Measurements from ENCODE around the gene PSMG3.

Gene PSMG3

GRCh38 chr7:1580422-1581030, 10.7 kb upstream of the PSMG3 start:
- H3K9ac ChIP-seq, result no peak overlapping the region
- H4K20me1 ChIP-seq, result no peaks in the 10 kb centered on the region
- H3K9me3 ChIP-seq, result no peaks in the 10 kb centered on the region
- no peak overlapping the region for H3K4me3 ChIP-seq
- H3K4me2 ChIP-seq, result peak overlapping the region; percentile 51; the same call in 1 of the 2 replicates
- no peak for TF ChIP-seq Cebpa-rat (IDR thresholded peaks at IDR 0.05)
- no peaks in the 10 kb centered on the region for H3K27me3 ChIP-seq
- H3K4me1 ChIP-seq, result peaks cover 61% of the 10 kb centered on the region
- no peak overlapping the region for H3K27ac ChIP-seq
- no peaks in the 10 kb centered on the region for H3K36me3 ChIP-seq

- Histone ChIP-seq H3K4me2 (peak overlapping the region; percentile 51), H3K27ac (no peak overlapping the region), H3K4me1 (peaks cover 53% of the 10 kb centered on the region), H3K9me3 (no peaks in the 10 kb centered on the region), H3K27me3 (no peaks in the 10 kb centered on the region), H3K9ac (no peak overlapping the region), H3K36me3 (no peaks in the 10 kb centered on the region), H3K4me3 (no peak overlapping the region), H4K20me1 (no peaks in the 10 kb centered on the region)
- no peak for TF ChIP-seq Cebpa-rat (IDR thresholded peaks at IDR 0.05)
These were observed 9.9 kb upstream of the PSMG3 start for GRCh38 chr7:1579481-1580421.

- H3K36me3 ChIP-seq, result no peaks in the 10 kb centered on the region
- no peak for TF ChIP-seq Cebpa-rat (IDR thresholded peaks at IDR 0.05)
- no peaks in the 10 kb centered on the region for H4K20me1 ChIP-seq
- no peak overlapping the region for H3K4me2 ChIP-seq
- H3K27me3 ChIP-seq, result no peaks in the 10 kb centered on the region
- H3K27ac ChIP-seq, result no peak overlapping the region
- H3K9me3 ChIP-seq, result no peaks in the 10 kb centered on the region
- no peak overlapping the region for H3K4me3 ChIP-seq
- no peak overlapping the region for H3K9ac ChIP-seq
- peaks cover 44% of the 10 kb centered on the region for H3K4me1 ChIP-seq
These were observed 8.7 kb upstream of the PSMG3 start for GRCh38 chr7:1578513-1578912.

- no peaks in the 10 kb centered on the region for H3K9me3 ChIP-seq
- no peaks in the 10 kb centered on the region for H3K36me3 ChIP-seq
- no peak overlapping the region for H3K4me2 ChIP-seq
- no peaks in the 10 kb centered on the region for H4K20me1 ChIP-seq
- TF ChIP-seq Cebpa-rat (IDR thresholded peaks at IDR 0.05), result no peak
- no peak overlapping the region for H3K9ac ChIP-seq
- no peaks in the 10 kb centered on the region for H3K27me3 ChIP-seq
- H3K4me1 ChIP-seq, result peaks cover 43% of the 10 kb centered on the region
- H3K4me3 ChIP-seq, result no peak overlapping the region
- H3K27ac ChIP-seq, result no peak overlapping the region
These were observed 6.9 kb upstream of the PSMG3 start for GRCh38 chr7:1576521-1577253.

GRCh38 chr7:1575809-1576208, 6.0 kb upstream of the PSMG3 start:
- Histone ChIP-seq H3K9ac (no peak overlapping the region), H3K4me3 (no peak overlapping the region), H3K4me1 (peaks cover 43% of the 10 kb centered on the region), H4K20me1 (no peaks in the 10 kb centered on the region), H3K9me3 (no peaks in the 10 kb centered on the region), H3K36me3 (no peaks in the 10 kb centered on the region), H3K4me2 (no peak overlapping the region), H3K27me3 (no peaks in the 10 kb centered on the region), H3K27ac (no peak overlapping the region)
- no peak for TF ChIP-seq Cebpa-rat (IDR thresholded peaks at IDR 0.05)

- peaks cover 48% of the 10 kb centered on the region for H3K4me1 ChIP-seq
- peak overlapping the region; percentile 87; the same call in 1 of the 2 replicates for H3K4me2 ChIP-seq
These were observed 2.4 kb upstream of the PSMG3 start for GRCh38 chr7:1572111-1572822.

GRCh38 chr7:1569440-1569832, 396 bp downstream of the PSMG3 start:
- Histone ChIP-seq H3K4me1 (peaks cover 77% of the 10 kb centered on the region), H3K4me3 (peak overlapping the region; percentile 87), H3K4me2 (peak overlapping the region; percentile 87), H3K27me3 (no peaks in the 10 kb centered on the region), H3K9ac (peak overlapping the region; percentile 94), H3K36me3 (0 out of 2 replicates have a peak, but pooled peaks cover 4% of the 10 kb centered on the region), H3K9me3 (no peaks in the 10 kb centered on the region), H4K20me1 (no peaks in the 10 kb centered on the region), H3K27ac (peak overlapping the region; percentile 95)
- no peak for TF ChIP-seq Cebpa-rat (IDR thresholded peaks at IDR 0.05)

More at GRCh38 chr7:1572111-1572822, 2.4 kb upstream of the PSMG3 start:
- TF ChIP-seq Cebpa-rat (IDR thresholded peaks at IDR 0.05), result no peak
- Histone ChIP-seq H3K27me3 (no peaks in the 10 kb centered on the region), H3K9ac (no peak overlapping the region), H3K4me3 (no peak overlapping the region), H3K27ac (no peak overlapping the region), H3K9me3 (no peaks in the 10 kb centered on the region), H4K20me1 (no peaks in the 10 kb centered on the region), H3K36me3 (no peaks in the 10 kb centered on the region)

GRCh38 chr7:1569016-1569415, 816 bp downstream of the PSMG3 start:
- Histone ChIP-seq H3K9me3 (no peaks in the 10 kb centered on the region), H3K27me3 (no peaks in the 10 kb centered on the region), H4K20me1 (no peaks in the 10 kb centered on the region), H3K4me2 (peak overlapping the region; percentile 87), H3K4me3 (peak overlapping the region; percentile 87), H3K4me1 (peaks cover 81% of the 10 kb centered on the region), H3K36me3 (0 out of 2 replicates have a peak, but pooled peaks cover 4% of the 10 kb centered on the region), H3K27ac (no peak overlapping the region), H3K9ac (peak overlapping the region; percentile 94; the same call in 1 of the 2 replicates)
- TF ChIP-seq Cebpa-rat (IDR thresholded peaks at IDR 0.05), result no peak

Data from BLaER1 (cell line).